A549 treated with Hydrocortisone at 1 μM for 4 hours (cell line): ENCODE results near the gene DIO1. TPM values are rescaled to one million over a fixed set of nuclear protein-coding genes. Genes with fewer than 3 reads are reported as not detected.

Experiments
- total RNA-seq: library from RNA; stranded (reverse); fragments of 200-300 nt; extraction: Qiagen RNA extraction; gene quantifications from 5 replicates; pipeline ENCODE4 v1.2.3, GENCODE V29; 2022

DIO1 gene
- total RNA-seq, result not detected in 5 replicates

GRCh38 chr1:53893999-53894636 is at the start of gene DIO1:
DIO1 (plus strand) TSS chr1:53894187; CDS start chr1:53894211, 24 bp downstream.

GRCh38 chr1:53889304-53890298 is 4.4 kb upstream of the DIO1 start, which contains the start of gene YIPF1:
YIPF1 (minus strand) TSS chr1:53889797; CDS start chr1:53888937, 860 bp downstream.

GRCh38 chr1:53945433-53946251 is 51.7 kb downstream of the DIO1 start, which contains the start of gene IFT25:
IFT25 (minus strand) TSS chr1:53945699; CDS start chr1:53940082, 5,617 bp downstream.

GRCh38 chr1:53946252-53947171 is 52.5 kb downstream of the DIO1 start, which contains the start of gene LRRC42:
LRRC42 (plus strand) TSS chr1:53946350; CDS start chr1:53952000, 5,650 bp downstream.

Other genes with a start within 250 kb of the DIO1 start
- 0.08 to 0.12 TPM (median 0.09 TPM) in 4 of 5 replicates, not detected in the other for gene GLIS1, start 155.0 kb upstream of the DIO1 start, total RNA-seq
- 21.8 to 27.5 TPM (median 23.0 TPM) in 5 replicates for gene NDC1, start 55.9 kb upstream of the DIO1 start, total RNA-seq
- gene YIPF1, start 4.4 kb upstream of the DIO1 start, total RNA-seq, result 12.7 to 15.0 TPM (median 13.0 TPM) in 5 replicates
- 28.5 to 30.4 TPM (median 30.1 TPM) in 5 replicates for gene IFT25, start 51.5 kb downstream of the DIO1 start, total RNA-seq
- gene LRRC42, start 52.2 kb downstream of the DIO1 start, total RNA-seq, result 25.9 to 30.0 TPM (median 29.6 TPM) in 5 replicates
- gene LDLRAD1, start 124.0 kb downstream of the DIO1 start, total RNA-seq, result not detected in 5 replicates
- 114 to 130 TPM (median 117 TPM) in 5 replicates for gene TMEM59, start 159.0 kb downstream of the DIO1 start, total RNA-seq
- 2.1 to 2.9 TPM (median 2.6 TPM) in 5 replicates for gene TCEANC2, start 159.4 kb downstream of the DIO1 start, total RNA-seq